H1 (cell line): ENCODE data around the gene RNF212. TPM values are rescaled to one million over a fixed set of nuclear protein-coding genes. Genes with fewer than 3 reads are reported as not detected.

Experiments used
- CTCF ChIA-PET: fragments of 300-600 bp; sonication (Branson Sonifier 250); formaldehyde crosslinking; loops from one replicate; lab custom pipeline; 2021; ENCODE audit not compliant: partially characterized antibody; lab: Charles Lee
- POLR2A ChIA-PET: fragments of 300-600 bp; sonication (Branson Sonifier 250); formaldehyde crosslinking; loops from one replicate; lab custom pipeline; 2021; ENCODE audit warnings: inconsistent platforms; ENCODE audit not compliant: partially characterized antibody; lab: Charles Lee
- DNase-seq, 2 experiments: peaks; one replicate each; pipeline versions ENCODE4 v3.0.0 to v3.0.0-alpha.2; 2010 to 2022; ENCODE audit warnings: low spot score in 2 of 2, low read depth in 1 of 2, mixed read lengths in 1 of 2
- FAIRE-seq: peaks from 2 replicates; lab custom pipeline; 2011; peaks lifted over from hg19 to GRCh38; lab: Jason Lieb, UNC
- H2AFZ ChIP-seq: 2 replicates; pipeline ENCODE4 v1.8.1; 2012; ENCODE audit warnings: low read length, inconsistent platforms
- H2AK5ac ChIP-seq: 2 replicates; pipeline ENCODE4 v1.6.1; 2013; ENCODE audit warnings: low read depth, low read length
- H2BK120ac ChIP-seq: replicated peaks from 2 replicates; pipeline ENCODE3; 2013; ENCODE audit warnings: low read depth, low read length, inconsistent platforms
- H2BK12ac ChIP-seq: 2 replicates; pipeline ENCODE4 v1.6.1; 2013; ENCODE audit warnings: low read depth, low read length
- H2BK15ac ChIP-seq: 2 replicates; pipeline ENCODE4 v1.6.1; 2013; ENCODE audit warnings: low read length
- H2BK20ac ChIP-seq: 2 replicates; pipeline ENCODE4 v1.6.1; 2013; ENCODE audit warnings: low read length
- H2BK5ac ChIP-seq: 2 replicates; pipeline ENCODE4 v1.6.1; 2013; ENCODE audit warnings: low read depth, low read length
- H3K14ac ChIP-seq: 2 replicates; pipeline ENCODE4 v1.6.1; 2013; ENCODE audit warnings: inconsistent platforms; ENCODE audit not compliant: insufficient read length
- H3K18ac ChIP-seq: 2 replicates; pipeline ENCODE4 v1.6.1; 2013; ENCODE audit warnings: low read length; ENCODE audit errors: extremely low read depth
- H3K23ac ChIP-seq: 2 replicates; pipeline ENCODE4 v1.6.1; 2013; ENCODE audit warnings: inconsistent platforms; ENCODE audit not compliant: insufficient read length
- H3K23me2 ChIP-seq: 2 replicates; pipeline ENCODE4 v1.6.1; 2013; ENCODE audit warnings: low read depth, low read length
- H3K27ac ChIP-seq: 2 replicates; pipeline ENCODE4 v1.6.1; 2011; ENCODE audit warnings: low read depth, low read length, inconsistent platforms
- H3K27me3 ChIP-seq, 4 experiments: replicated peaks in 1 of 4; 1 replicate in 1 of 4; 2 replicates in 3 of 4; pipeline versions ENCODE4 v1.6.1 to v1.8.1; 2011 to 2013; ENCODE audit warnings: low read length in 3 of 4, mild to moderate bottlenecking in 3 of 4, inconsistent platforms in 2 of 4, mixed read lengths in 2 of 4, moderate library complexity in 1 of 4; ENCODE audit not compliant: control insufficient read depth in 3 of 4, insufficient read depth in 3 of 4; ENCODE audit errors: extremely low read depth in 1 of 4
- H3K36me3 ChIP-seq, 4 experiments: 2 replicates each; pipeline versions ENCODE4 v1.6.1 to v1.8.1; 2011 to 2013; ENCODE audit warnings: mild to moderate bottlenecking in 4 of 4, low read length in 3 of 4, moderate library complexity in 2 of 4, control low read depth in 1 of 4, inconsistent platforms in 1 of 4; ENCODE audit not compliant: insufficient read depth in 4 of 4, control insufficient read depth in 2 of 4
- H3K4ac ChIP-seq: replicated peaks from 2 replicates; pipeline ENCODE3; 2013; ENCODE audit warnings: low read length, low read depth, mixed read lengths, inconsistent platforms; ENCODE audit not compliant: insufficient read length
- H3K4me1 ChIP-seq, 4 experiments: replicated peaks in 1 of 4; 1 replicate in 1 of 4; 2 replicates in 3 of 4; pipeline versions ENCODE4 v1.6.1 to v1.8.1; 2011 to 2013; ENCODE audit warnings: low read length in 3 of 4, inconsistent platforms in 2 of 4, mixed read lengths in 1 of 4; ENCODE audit not compliant: insufficient read depth in 4 of 4, control insufficient read depth in 3 of 4
- H3K4me2 ChIP-seq, 2 experiments: 2 replicates each; pipeline versions ENCODE4 v1.6.1 to v1.8.1; 2011 to 2013; ENCODE audit warnings: low read depth in 2 of 2, low read length in 2 of 2, control low read depth in 1 of 2, inconsistent platforms in 1 of 2, mild to moderate bottlenecking in 1 of 2; ENCODE audit not compliant: insufficient read depth in 1 of 2
- H3K4me3 ChIP-seq, 4 experiments: fragments of 200-600, 300-600 bp in 1 of 4; sonication (generic), shearing (Covaris generic), sonication (Bioruptor Twin) in 1 of 4; 2 replicates each; pipeline versions ENCODE4 v1.5.1 to v1.8.1; 2011 to 2016; ENCODE audit warnings: low read length in 4 of 4, low read depth in 3 of 4, control low read depth in 2 of 4, inconsistent platforms in 2 of 4, mild to moderate bottlenecking in 2 of 4, mixed read lengths in 1 of 4, moderate library complexity in 1 of 4; ENCODE audit not compliant: insufficient read depth in 2 of 4; ENCODE audit errors: extremely low read depth in 1 of 4
- H3K56ac ChIP-seq: replicated peaks from 2 replicates; pipeline ENCODE3; 2013; ENCODE audit warnings: low read depth, mild to moderate bottlenecking, mixed read lengths, low read length, inconsistent platforms; ENCODE audit not compliant: insufficient read length
- H3K79me1 ChIP-seq: 2 replicates; pipeline ENCODE4 v1.6.1; 2013; ENCODE audit warnings: low read depth, low read length, control low read depth
- H3K79me2 ChIP-seq, 2 experiments: 2 replicates each; pipeline versions ENCODE4 v1.6.1 to v1.8.1; 2012 to 2013; ENCODE audit warnings: low read length in 2 of 2, mild to moderate bottlenecking in 2 of 2, inconsistent platforms in 1 of 2; ENCODE audit not compliant: insufficient read depth in 2 of 2, control insufficient read depth in 1 of 2
- H3K9ac ChIP-seq, 4 experiments: replicated peaks in 1 of 4; 1 replicate in 1 of 4; 2 replicates in 3 of 4; pipeline versions ENCODE4 v1.6.1 to v1.8.1; 2011 to 2013; ENCODE audit warnings: low read depth in 3 of 4, low read length in 3 of 4, control low read depth in 2 of 4, mild to moderate bottlenecking in 2 of 4, moderate library complexity in 2 of 4, inconsistent platforms in 1 of 4; ENCODE audit errors: extremely low read depth in 1 of 4
- H3K9me3 ChIP-seq, 2 experiments: 2 replicates each; pipeline versions ENCODE4 v1.6.1 to v1.8.1; 2012 to 2013; ENCODE audit warnings: mild to moderate bottlenecking in 2 of 2, moderate library complexity in 2 of 2, control low read depth in 1 of 2, inconsistent platforms in 1 of 2, low read depth in 1 of 2, low read length in 1 of 2, mixed read lengths in 1 of 2; ENCODE audit not compliant: insufficient read depth in 2 of 2
- H4K20me1 ChIP-seq, 2 experiments: replicated peaks in 1 of 2; 2 replicates each; pipeline versions ENCODE3 to v1.8.1; 2011 to 2013; ENCODE audit warnings: inconsistent platforms in 2 of 2, low read length in 2 of 2, mild to moderate bottlenecking in 1 of 2; ENCODE audit not compliant: insufficient read depth in 2 of 2, control insufficient read depth in 1 of 2
- H4K5ac ChIP-seq: 2 replicates; pipeline ENCODE4 v1.6.1; 2013; ENCODE audit warnings: low read length, low read depth, mixed read lengths, inconsistent platforms; ENCODE audit not compliant: insufficient read length
- H4K8ac ChIP-seq: 2 replicates; pipeline ENCODE4 v1.8.0; 2013; ENCODE audit warnings: mild to moderate bottlenecking, moderate library complexity, low read length, inconsistent platforms; ENCODE audit not compliant: insufficient read depth; ENCODE audit errors: extremely low read depth
- H4K91ac ChIP-seq: replicated peaks from 2 replicates; pipeline ENCODE3; 2013; ENCODE audit warnings: low read length, mixed read lengths, inconsistent platforms; ENCODE audit not compliant: insufficient read length
- CTBP2 ChIP-seq: IDR thresholded peaks from 2 replicates; pipeline ENCODE4 v1.7.0; 2011; ENCODE audit warnings: borderline replicate concordance, mild to moderate bottlenecking, moderate library complexity, mixed read lengths, low read length; ENCODE audit not compliant: insufficient read depth, insufficient read length
- CTCF ChIP-seq, 3 experiments: IDR thresholded peaks; 1 replicate in 2 of 3; 2 replicates in 1 of 3; pipeline versions ENCODE4 v1.5.1 to v1.6.1; 2011; ENCODE audit warnings: low read length in 3 of 3, mild to moderate bottlenecking in 3 of 3, inconsistent platforms in 2 of 3, low read depth in 1 of 3, moderate library complexity in 1 of 3; ENCODE audit not compliant: insufficient read depth in 1 of 3; ENCODE audit errors: control extremely low read depth in 1 of 3
- FOSL1 ChIP-seq: IDR thresholded peaks from 2 replicates; pipeline ENCODE4 v1.6.1; 2011; ENCODE audit warnings: mild to moderate bottlenecking, low read depth, low read length, moderate library complexity; ENCODE audit not compliant: insufficient read depth
- GTF2F1 ChIP-seq: IDR thresholded peaks from 2 replicates; pipeline ENCODE4 v1.6.1; 2012; ENCODE audit warnings: low read depth, low read length, improper control_type of control experiment, borderline replicate concordance
- POLR2AphosphoS5 ChIP-seq: IDR thresholded peaks from 2 replicates; pipeline ENCODE4 v1.6.1; 2011; ENCODE audit warnings: low read depth, low read length
- RBBP5 ChIP-seq: IDR thresholded peaks from 2 replicates; pipeline ENCODE4 v1.7.1; 2012; ENCODE audit warnings: low read depth, mild to moderate bottlenecking, inconsistent platforms, low read length, moderate library complexity, borderline replicate concordance
- TAF1 ChIP-seq: IDR thresholded peaks from 2 replicates; pipeline ENCODE4 v1.6.1; 2011; ENCODE audit warnings: mild to moderate bottlenecking, low read depth, low read length
- WGBS, 2 experiments: shearing (Covaris generic) in 1 of 2; methylation state at CpG; one replicate each; pipeline versions ENCODE4 v1.1.6 to v1.1.7; 2013 to 2015; ENCODE audit warnings: low lambda C conversion rate in 2 of 2, mixed read lengths in 2 of 2, inconsistent platforms in 1 of 2, low coverage in 1 of 2, missing lambda C conversion rate in 1 of 2; ENCODE audit not compliant: insufficient replicate concordance in 2 of 2, insufficient coverage in 1 of 2, insufficient read length in 1 of 2; ENCODE audit errors: extremely low coverage in 1 of 2, missing lambda C conversion rate in 1 of 2; 5-methylcytosine and 5-hydroxymethylcytosine counted together
- polyA plus RNA-seq, 7 experiments: library from polyadenylated mRNA; depleted of rRNA in 3 of 7; stranded (reverse) in 5 of 7; unstranded in 2 of 7; fragments of >200 nt in 5 of 7; fragments of 200-250 nt in 2 of 7; gene quantifications; 1 replicate in 5 of 7; 2 replicates in 1 of 7; 4 replicates in 1 of 7; pipeline versions ENCODE4 v1.2.1 to v1.2.3, GENCODE V29; 2011 to 2013; ENCODE audit warnings: missing spikeins in 2 of 7, mixed read lengths in 2 of 7
- total RNA-seq: library from RNA; stranded (reverse); fragmentation: NEBNext Ultra II Directional; extraction: Animal tissue kit (Norgen Biotek cat#: 25700); gene quantifications from 2 replicates; pipeline ENCODE4 v1.2.1, GENCODE V29; 2021

Gene RNF212
- total and polyA plus RNA-seq, 2 of the 8 experiments (the other 6 are each of a cell fraction or from before 2014, with no cell fraction given): 3.4 to 5.4 TPM

GRCh38 chr4:1112821-1113182 lies 562 bp downstream of the RNF212 start:
- H2BK120ac ChIP-seq: no peak overlapping the region
- H3K36me3 ChIP-seq: no peaks in the 10 kb centered on the region
- H2AFZ ChIP-seq: no peak overlapping the region
- no peaks in the 10 kb centered on the region for H4K20me1 ChIP-seq
- H4K5ac ChIP-seq: no peak overlapping the region
- no peak overlapping the region for H4K8ac ChIP-seq
- no peak overlapping the region for H3K27ac ChIP-seq
- no peak overlapping the region for H2AK5ac ChIP-seq
- H2BK5ac ChIP-seq: no peak overlapping the region
- no peaks in the 10 kb centered on the region; a peak in 1 of 4 replicates for H3K9me3 ChIP-seq
- TF ChIP-seq FOSL1 (no peak), CTBP2 (no peak), TAF1 (no peak), POLR2AphosphoS5 (no peak), RBBP5 (no peak), GTF2F1 (no peak), CTCF (IDR thresholded peaks at IDR 0.05; ENCODE audit: control extremely low read depth in 1 of 3, insufficient read depth in 1 of 3, low read depth in 1 of 3, low read length in 3 of 3) (no peak)
- H3K79me2 ChIP-seq: no peaks in the 10 kb centered on the region
- H3K4me2 ChIP-seq: peak overlapping the region in 1 of 2 experiments; percentile 68; a peak in 1 of 4 replicates
- peaks cover 0 to 4% (median 0%) of the 10 kb centered on the region in 4 experiments; a peak in 1 of 7 replicates for H3K4me1 ChIP-seq
- no peak overlapping the region for H3K18ac ChIP-seq
- no peak overlapping the region for H2BK20ac ChIP-seq
- no peak overlapping the region for H3K14ac ChIP-seq
- H3K4ac ChIP-seq: no peak overlapping the region
- no peak overlapping the region for H2BK15ac ChIP-seq
- H3K9ac ChIP-seq: no peak overlapping the region
- no peak overlapping the region for H3K56ac ChIP-seq
- H3K27me3 ChIP-seq: peaks cover 6 to 21% (median 16%) of the 10 kb centered on the region in 4 experiments
- peaks cover 2% of the 10 kb centered on the region; the same call in 1 of the 2 replicates for H3K23me2 ChIP-seq
- FAIRE-seq (no peak), DNase-seq (no peak)
- no peak overlapping the region for H3K23ac ChIP-seq
- ChIA-PET CTCF (no interaction called here), POLR2A (interaction anchor here (0.9 to 1.7 kb wide), 3 partner anchors 28 to 96 kb away, joined by 4 to 5 read pairs (median 4); no protein-coding TSS in a partner anchor)
- H2BK12ac ChIP-seq: no peak overlapping the region
- H4K91ac ChIP-seq: no peak overlapping the region
- no peak overlapping the region; a peak in 1 of 8 replicates for H3K4me3 ChIP-seq
- no peaks in the 10 kb centered on the region for H3K79me1 ChIP-seq
- no CpG with 5 or more reads among the region's 24 CpGs for WGBS, 2 experiments
